SK-N-SH treated with all-trans-retinoic acid at 6 μM for 48 hours (cell line): ENCODE data around the gene MBOAT7.

ENCODE experiments used
- ATAC-seq: fragments of 200-7000 bp; cut with Tn5 transposase; 3 replicates; pipeline ENCODE4 v1.9.1; 2020; ENCODE audit warnings: mild to moderate bottlenecking, moderate library complexity
- ARNTL ChIP-seq: fragments of 450-650 bp; formaldehyde crosslinking; IDR thresholded peaks from 2 replicates; pipeline ENCODE4 v1.5.0; 2020; ENCODE audit warnings: low read depth, mild to moderate bottlenecking, moderate library complexity, borderline replicate concordance
- BACH2 ChIP-seq: fragments of 250-450 bp; sonication (Bioruptor Pico); IDR thresholded peaks from 2 replicates; pipeline ENCODE4 v1.9.0; 2021; ENCODE audit warnings: mild to moderate bottlenecking, borderline replicate concordance
- CSDC2 ChIP-seq: fragments of 250-450 bp; sonication (Bioruptor Pico); IDR thresholded peaks from 2 replicates; pipeline ENCODE4 v1.5.0; 2020; ENCODE audit warnings: mild to moderate bottlenecking, moderate library complexity
- ISL1 ChIP-seq: fragments of 250-450 bp; sonication (Bioruptor Pico); IDR thresholded peaks from 2 replicates; pipeline ENCODE4 v2.1.2; 2022; ENCODE audit warnings: mild to moderate bottlenecking, moderate library complexity
- OSR1 ChIP-seq: fragments of 250-450 bp; sonication (Bioruptor Pico); IDR thresholded peaks from 2 replicates; pipeline ENCODE4 v1.8.0; 2022; ENCODE audit warnings: moderate library complexity, mild to moderate bottlenecking, inconsistent platforms
- POU6F1 ChIP-seq: fragments of 250-450 bp; sonication (Bioruptor Pico); IDR thresholded peaks from 2 replicates; pipeline ENCODE4 v1.8.0; 2021; ENCODE audit warnings: low read depth, mild to moderate bottlenecking, moderate library complexity, borderline replicate concordance
- PPARA ChIP-seq: fragments of 250-450 bp; sonication (Bioruptor Pico); IDR thresholded peaks from 2 replicates; pipeline ENCODE4 v1.5.0; 2020; ENCODE audit warnings: mild to moderate bottlenecking, borderline replicate concordance
- RARB ChIP-seq: fragments of 250-450 bp; sonication (Bioruptor Pico); IDR thresholded peaks from 2 replicates; pipeline ENCODE4 v1.8.0; 2021; ENCODE audit warnings: mild to moderate bottlenecking, moderate library complexity
- SNAI2 ChIP-seq: fragments of 250-450 bp; sonication (Bioruptor Pico); IDR thresholded peaks from 2 replicates; pipeline ENCODE4 v1.5.0; 2020; ENCODE audit warnings: mild to moderate bottlenecking, moderate library complexity
- TCF4 ChIP-seq: fragments of 250-450 bp; sonication (Bioruptor Pico); IDR thresholded peaks from 2 replicates; pipeline ENCODE4 v1.8.0; 2021; ENCODE audit warnings: mild to moderate bottlenecking, moderate library complexity, borderline replicate concordance
- TOX ChIP-seq: fragments of 250-450 bp; sonication (Bioruptor Pico); IDR thresholded peaks from 2 replicates; pipeline ENCODE4 v1.8.0; 2021; ENCODE audit warnings: mild to moderate bottlenecking, moderate library complexity, borderline replicate concordance
- ZFP3 ChIP-seq: fragments of 250-450 bp; sonication (Bioruptor Pico); IDR thresholded peaks from 2 replicates; pipeline ENCODE4 v1.5.0; 2020; ENCODE audit warnings: mild to moderate bottlenecking, moderate library complexity
- ZFP30 ChIP-seq: fragments of 450-650 bp; formaldehyde crosslinking; IDR thresholded peaks from 2 replicates; pipeline ENCODE4 v1.5.0; 2022; ENCODE audit warnings: mild to moderate bottlenecking, moderate library complexity
- ZNF565 ChIP-seq: fragments of 450-650 bp; formaldehyde crosslinking; conservative IDR thresholded peaks from 2 replicates; pipeline ENCODE4 v1.5.0; 2020; ENCODE audit warnings: low read depth, mild to moderate bottlenecking, moderate library complexity
- ZNF70 ChIP-seq: fragments of 450-650 bp; formaldehyde crosslinking; IDR thresholded peaks from 2 replicates; pipeline ENCODE4 v1.5.0; 2020; ENCODE audit warnings: mild to moderate bottlenecking, moderate library complexity
- ZNF8 ChIP-seq: fragments of 450-650 bp; formaldehyde crosslinking; IDR thresholded peaks from 2 replicates; pipeline ENCODE4 v1.5.0; 2020; ENCODE audit warnings: mild to moderate bottlenecking, moderate library complexity
- TF ChIP-seq, protein P1 (sequence below): fragments of 250-450 bp; sonication (Bioruptor Pico); IDR thresholded peaks from 2 replicates; pipeline ENCODE4 v1.8.0; 2020; ENCODE audit warnings: mild to moderate bottlenecking, moderate library complexity, borderline replicate concordance
- TF ChIP-seq, protein P2 (sequence below): fragments of 250-450 bp; sonication (Bioruptor Pico); IDR thresholded peaks from 2 replicates; pipeline ENCODE4 v1.5.1; 2021; ENCODE audit warnings: mild to moderate bottlenecking, moderate library complexity

The MBOAT7 gene

DNA sequence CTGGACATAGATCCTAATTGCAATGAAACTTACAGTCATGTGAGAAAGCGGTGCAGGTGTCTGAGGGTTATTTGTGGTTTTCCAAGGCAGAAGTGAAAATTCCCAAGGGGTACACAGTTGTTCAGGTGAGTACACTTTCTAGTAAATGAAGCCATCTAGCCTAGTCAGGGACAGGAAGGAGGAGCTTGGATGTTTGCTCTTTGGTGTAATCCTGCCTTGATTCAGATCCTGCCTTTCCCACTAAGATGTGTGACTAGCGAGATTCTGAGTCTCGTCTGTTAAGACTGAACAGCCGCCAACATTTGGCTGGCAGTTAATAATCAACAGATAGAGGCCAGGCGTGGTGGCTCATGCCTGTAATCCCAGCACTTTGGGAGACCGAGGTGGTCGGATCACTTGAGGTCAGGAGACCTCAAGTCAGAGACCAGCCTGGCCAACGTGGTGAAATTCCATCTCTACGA, 13.8 kb upstream of the MBOAT7 start:
- TF ChIP-seq ARNTL (CRISPR knock-in tag) (no peak), TCF4 (no peak), SNAI2 (CRISPR knock-in tag) (no peak)
- TF ChIP-seq, protein P1, sequence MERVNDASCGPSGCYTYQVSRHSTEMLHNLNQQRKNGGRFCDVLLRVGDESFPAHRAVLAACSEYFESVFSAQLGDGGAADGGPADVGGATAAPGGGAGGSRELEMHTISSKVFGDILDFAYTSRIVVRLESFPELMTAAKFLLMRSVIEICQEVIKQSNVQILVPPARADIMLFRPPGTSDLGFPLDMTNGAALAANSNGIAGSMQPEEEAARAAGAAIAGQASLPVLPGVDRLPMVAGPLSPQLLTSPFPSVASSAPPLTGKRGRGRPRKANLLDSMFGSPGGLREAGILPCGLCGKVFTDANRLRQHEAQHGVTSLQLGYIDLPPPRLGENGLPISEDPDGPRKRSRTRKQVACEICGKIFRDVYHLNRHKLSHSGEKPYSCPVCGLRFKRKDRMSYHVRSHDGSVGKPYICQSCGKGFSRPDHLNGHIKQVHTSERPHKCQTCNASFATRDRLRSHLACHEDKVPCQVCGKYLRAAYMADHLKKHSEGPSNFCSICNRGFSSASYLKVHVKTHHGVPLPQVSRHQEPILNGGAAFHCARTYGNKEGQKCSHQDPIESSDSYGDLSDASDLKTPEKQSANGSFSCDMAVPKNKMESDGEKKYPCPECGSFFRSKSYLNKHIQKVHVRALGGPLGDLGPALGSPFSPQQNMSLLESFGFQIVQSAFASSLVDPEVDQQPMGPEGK (CRISPR knock-in tag) = no peak
- ATAC-seq = no peak

GRCh38 chr19:54201980-54202379, 12.6 kb upstream of the MBOAT7 start:
- no peak for ATAC-seq
- TF ChIP-seq OSR1 (CRISPR knock-in tag) = no peak
- no peak for TF ChIP-seq RARB
- no peak for TF ChIP-seq POU6F1 (CRISPR knock-in tag)
- TF ChIP-seq TCF4 = no peak
- TF ChIP-seq ZFP30 (CRISPR knock-in tag) = no peak
- TF ChIP-seq, protein P2, sequence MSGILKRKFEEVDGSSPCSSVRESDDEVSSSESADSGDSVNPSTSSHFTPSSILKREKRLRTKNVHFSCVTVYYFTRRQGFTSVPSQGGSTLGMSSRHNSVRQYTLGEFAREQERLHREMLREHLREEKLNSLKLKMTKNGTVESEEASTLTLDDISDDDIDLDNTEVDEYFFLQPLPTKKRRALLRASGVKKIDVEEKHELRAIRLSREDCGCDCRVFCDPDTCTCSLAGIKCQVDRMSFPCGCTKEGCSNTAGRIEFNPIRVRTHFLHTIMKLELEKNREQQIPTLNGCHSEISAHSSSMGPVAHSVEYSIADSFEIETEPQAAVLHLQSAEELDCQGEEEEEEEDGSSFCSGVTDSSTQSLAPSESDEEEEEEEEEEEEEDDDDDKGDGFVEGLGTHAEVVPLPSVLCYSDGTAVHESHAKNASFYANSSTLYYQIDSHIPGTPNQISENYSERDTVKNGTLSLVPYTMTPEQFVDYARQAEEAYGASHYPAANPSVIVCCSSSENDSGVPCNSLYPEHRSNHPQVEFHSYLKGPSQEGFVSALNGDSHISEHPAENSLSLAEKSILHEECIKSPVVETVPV (CRISPR knock-in tag) = no peak
- no peak for TF ChIP-seq ZNF565 (CRISPR knock-in tag)
- no peak for TF ChIP-seq ISL1 (CRISPR knock-in tag)
- TF ChIP-seq, all 23 proteins: peak for 0

DNA sequence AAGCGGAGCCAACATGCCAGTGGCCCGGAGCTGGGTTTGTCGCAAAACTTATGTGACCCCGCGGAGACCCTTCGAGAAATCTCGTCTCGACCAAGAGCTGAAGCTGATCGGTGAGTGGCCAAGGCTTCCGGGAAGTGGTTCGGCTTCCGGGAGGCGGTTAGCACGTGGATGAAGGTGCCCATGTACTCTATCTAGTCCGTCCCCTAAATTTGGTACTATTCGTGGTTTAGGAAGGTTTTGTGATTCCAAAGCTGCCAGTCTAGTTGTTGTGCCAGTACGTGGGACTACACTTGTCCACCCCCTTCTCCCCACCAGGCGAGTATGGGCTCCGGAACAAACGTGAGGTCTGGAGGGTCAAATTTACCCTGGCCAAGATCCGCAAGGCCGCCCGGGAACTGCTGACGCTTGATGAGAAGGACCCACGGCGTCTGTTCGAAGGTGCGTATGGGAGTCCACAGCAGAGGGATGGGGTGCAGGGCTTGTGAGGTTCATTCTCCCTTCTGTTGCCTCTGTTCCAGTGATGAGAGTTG, 11.9 kb upstream of the MBOAT7 start:
- no peak for ATAC-seq
- TF ChIP-seq POU6F1 (CRISPR knock-in tag) = no peak
- no peak for TF ChIP-seq PPARA (CRISPR knock-in tag)
- TF ChIP-seq CSDC2 (CRISPR knock-in tag) = no peak
- no peak for TF ChIP-seq ZFP3
- TF ChIP-seq, protein P1 (CRISPR knock-in tag) = no peak
- no peak for TF ChIP-seq TCF4
- TF ChIP-seq, protein P2 (CRISPR knock-in tag) = no peak
- TF ChIP-seq TOX (CRISPR knock-in tag) = no peak
- no peak for TF ChIP-seq OSR1 (CRISPR knock-in tag)
- TF ChIP-seq ZNF70 (CRISPR knock-in tag) = no peak
- TF ChIP-seq ZNF8 (CRISPR knock-in tag) = no peak
- no peak for TF ChIP-seq SNAI2 (CRISPR knock-in tag)
- TF ChIP-seq BACH2 (CRISPR knock-in tag) = no peak
- TF ChIP-seq ISL1 (CRISPR knock-in tag) = no peak
